Dendritic cell treated with granulocyte-macrophage colony-stimulating factor and Interleukin-4, amounts not matched to agents 40 ng/mL and 50 ng/mL, for 4 days (primary cell): Measurements from ENCODE around the gene PPP2R3A.
A peak's percentile ranks its signal among the peaks of the same experiment; 100 is the strongest.

ENCODE experiments used
- H3K27ac Mint-ChIP-seq: one replicate; pipeline ENCODE4 v1.8.0; 2022; ENCODE audit warnings: mild to moderate bottlenecking, mixed read lengths
- H3K27me3 Mint-ChIP-seq: one replicate; pipeline ENCODE4 v1.8.0; 2022; ENCODE audit warnings: mild to moderate bottlenecking, mixed read lengths
- H3K36me3 Mint-ChIP-seq: one replicate; pipeline ENCODE4 v1.8.0; 2022; ENCODE audit warnings: low read depth, mixed read lengths
- H3K4me1 Mint-ChIP-seq: one replicate; pipeline ENCODE4 v1.8.0; 2022; ENCODE audit warnings: low read depth, mixed read lengths
- H3K4me3 Mint-ChIP-seq: one replicate; pipeline ENCODE4 v1.8.0; 2022; ENCODE audit warnings: mild to moderate bottlenecking, moderate library complexity, mixed read lengths
- H3K9me3 Mint-ChIP-seq: one replicate; pipeline ENCODE4 v1.8.0; 2022; ENCODE audit warnings: mixed read lengths
- intact Hi-C: fragments of 100-400 bp; cut with micrococcal nuclease; formaldehyde crosslinking; loops from one replicate; pipeline ENCODE4 v1.15.0; 2022

Gene PPP2R3A

GRCh38 chr3:135944831-135945230, 20.7 kb upstream of the PPP2R3A start:
- Mint-ChIP-seq H3K4me3 (no peak overlapping the region), H3K4me1 (no peaks in the 10 kb centered on the region), H3K9me3 (peaks cover 28% of the 10 kb centered on the region), H3K27me3 (no peaks in the 10 kb centered on the region), H3K36me3 (no peaks in the 10 kb centered on the region), H3K27ac (no peak overlapping the region)
- intact Hi-C loops, result no loop called here

GRCh38 chr3:135950941-135951340, 14.6 kb upstream of the PPP2R3A start:
- no peak overlapping the region for H3K4me3 Mint-ChIP-seq
- H3K4me1 Mint-ChIP-seq, result no peaks in the 10 kb centered on the region
- no peaks in the 10 kb centered on the region for H3K9me3 Mint-ChIP-seq
- no peaks in the 10 kb centered on the region for H3K36me3 Mint-ChIP-seq
- intact Hi-C loops, result no loop called here
- no peaks in the 10 kb centered on the region for H3K27me3 Mint-ChIP-seq
- H3K27ac Mint-ChIP-seq, result no peak overlapping the region

GRCh38 chr3:135964160-135964955, 1.2 kb upstream of the PPP2R3A start:
- no peak overlapping the region for H3K27ac Mint-ChIP-seq
- no peak overlapping the region for H3K4me3 Mint-ChIP-seq
- H3K27me3 Mint-ChIP-seq, result peaks cover 29% of the 10 kb centered on the region
- intact Hi-C loops, result loop anchor here (2.0 kb wide), 1 partner anchor 232 kb away; the partner anchor contains the start of gene MSL2
- peaks cover 8% of the 10 kb centered on the region for H3K4me1 Mint-ChIP-seq
- peaks cover 22% of the 10 kb centered on the region for H3K9me3 Mint-ChIP-seq
- no peaks in the 10 kb centered on the region for H3K36me3 Mint-ChIP-seq

GRCh38 chr3:135965129-135965505, 411 bp upstream of the PPP2R3A start:
- Mint-ChIP-seq H3K4me3 (peak overlapping the region; percentile 89), H3K27ac (peak overlapping the region; percentile 76), H3K36me3 (no peaks in the 10 kb centered on the region), H3K9me3 (peaks cover 18% of the 10 kb centered on the region), H3K27me3 (peaks cover 29% of the 10 kb centered on the region), H3K4me1 (peaks cover 12% of the 10 kb centered on the region)
- intact Hi-C loops, result loop anchor here (2.0 kb wide), 1 partner anchor 232 kb away; the partner anchor contains the start of gene MSL2

GRCh38 chr3:135966271-135966961, 888 bp downstream of the PPP2R3A start:
- Mint-ChIP-seq H3K9me3 (peaks cover 11% of the 10 kb centered on the region), H3K27me3 (peaks cover 29% of the 10 kb centered on the region), H3K4me1 (peaks cover 18% of the 10 kb centered on the region), H3K36me3 (no peaks in the 10 kb centered on the region), H3K4me3 (peak overlapping the region; percentile 89), H3K27ac (peak overlapping the region; percentile 76)
- intact Hi-C loops, result no loop called here

GRCh38 chr3:135966962-135967274, 1.4 kb downstream of the PPP2R3A start:
- intact Hi-C loops, result no loop called here
- H3K9me3 Mint-ChIP-seq, result peaks cover 9% of the 10 kb centered on the region

GRCh38 chr3:135967867-135968266, 2.3 kb downstream of the PPP2R3A start:
- Mint-ChIP-seq H3K36me3 (no peaks in the 10 kb centered on the region), H3K4me3 (no peak overlapping the region), H3K27me3 (peaks cover 27% of the 10 kb centered on the region), H3K27ac (no peak overlapping the region), H3K4me1 (peaks cover 18% of the 10 kb centered on the region), H3K9me3 (peaks cover 9% of the 10 kb centered on the region)
- intact Hi-C loops, result no loop called here

More at GRCh38 chr3:135966962-135967274, 1.4 kb downstream of the PPP2R3A start:
- peaks cover 18% of the 10 kb centered on the region for H3K4me1 Mint-ChIP-seq
- peaks cover 29% of the 10 kb centered on the region for H3K27me3 Mint-ChIP-seq
- peak overlapping the region; percentile 89 for H3K4me3 Mint-ChIP-seq
- no peaks in the 10 kb centered on the region for H3K36me3 Mint-ChIP-seq
- H3K27ac Mint-ChIP-seq, result no peak overlapping the region

- H3K36me3 Mint-ChIP-seq, result no peaks in the 10 kb centered on the region
- intact Hi-C loops, result no loop called here
- H3K4me1 Mint-ChIP-seq, result peaks cover 23% of the 10 kb centered on the region
- peaks cover 9% of the 10 kb centered on the region for H3K9me3 Mint-ChIP-seq
- H3K27me3 Mint-ChIP-seq, result peaks cover 17% of the 10 kb centered on the region
- H3K4me3 Mint-ChIP-seq, result no peak overlapping the region
- no peak overlapping the region for H3K27ac Mint-ChIP-seq
Measured at GRCh38 chr3:135970506-135971116, 5.1 kb downstream of the PPP2R3A start.

- Mint-ChIP-seq H3K27ac (no peak overlapping the region), H3K9me3 (peaks cover 9% of the 10 kb centered on the region), H3K36me3 (no peaks in the 10 kb centered on the region), H3K27me3 (peaks cover 3% of the 10 kb centered on the region), H3K4me3 (no peak overlapping the region), H3K4me1 (peaks cover 15% of the 10 kb centered on the region)
- intact Hi-C loops, result no loop called here
Measured at GRCh38 chr3:135973841-135974240, 8.3 kb downstream of the PPP2R3A start.

GRCh38 chr3:135975053-135975452, 9.5 kb downstream of the PPP2R3A start:
- Mint-ChIP-seq H3K9me3 (peaks cover 7% of the 10 kb centered on the region), H3K4me3 (no peak overlapping the region), H3K36me3 (no peaks in the 10 kb centered on the region), H3K4me1 (peaks cover 12% of the 10 kb centered on the region), H3K27ac (no peak overlapping the region), H3K27me3 (no peaks in the 10 kb centered on the region)
- intact Hi-C loops, result no loop called here

- no peaks in the 10 kb centered on the region for H3K27me3 Mint-ChIP-seq
- H3K9me3 Mint-ChIP-seq, result peaks cover 2% of the 10 kb centered on the region
- intact Hi-C loops, result no loop called here
- H3K36me3 Mint-ChIP-seq, result no peaks in the 10 kb centered on the region
- no peak overlapping the region for H3K27ac Mint-ChIP-seq
- no peak overlapping the region for H3K4me3 Mint-ChIP-seq
- H3K4me1 Mint-ChIP-seq, result peaks cover 7% of the 10 kb centered on the region
Measured at GRCh38 chr3:135975536-135975935, 10.0 kb downstream of the PPP2R3A start.

GRCh38 chr3:135980343-135980742, 14.8 kb downstream of the PPP2R3A start:
- no peaks in the 10 kb centered on the region for H3K36me3 Mint-ChIP-seq
- intact Hi-C loops, result no loop called here
- no peaks in the 10 kb centered on the region for H3K4me1 Mint-ChIP-seq
- no peaks in the 10 kb centered on the region for H3K27me3 Mint-ChIP-seq
- no peak overlapping the region for H3K4me3 Mint-ChIP-seq
- no peaks in the 10 kb centered on the region for H3K9me3 Mint-ChIP-seq
- H3K27ac Mint-ChIP-seq, result no peak overlapping the region

GRCh38 chr3:135981701-135982403, 16.3 kb downstream of the PPP2R3A start:
- Mint-ChIP-seq H3K27me3 (no peaks in the 10 kb centered on the region), H3K36me3 (no peaks in the 10 kb centered on the region), H3K4me1 (no peaks in the 10 kb centered on the region), H3K27ac (no peak overlapping the region), H3K9me3 (no peaks in the 10 kb centered on the region), H3K4me3 (no peak overlapping the region)
- intact Hi-C loops, result no loop called here

GRCh38 chr3:135982404-135982761, 16.9 kb downstream of the PPP2R3A start:
- H3K27me3 Mint-ChIP-seq, result no peaks in the 10 kb centered on the region
- no peaks in the 10 kb centered on the region for H3K9me3 Mint-ChIP-seq
- H3K4me3 Mint-ChIP-seq, result no peak overlapping the region
- H3K4me1 Mint-ChIP-seq, result no peaks in the 10 kb centered on the region
- H3K27ac Mint-ChIP-seq, result no peak overlapping the region
- H3K36me3 Mint-ChIP-seq, result no peaks in the 10 kb centered on the region
- intact Hi-C loops, result no loop called here
